ENCODE measurements around the gene VWA2.

Gene VWA2, protein sequence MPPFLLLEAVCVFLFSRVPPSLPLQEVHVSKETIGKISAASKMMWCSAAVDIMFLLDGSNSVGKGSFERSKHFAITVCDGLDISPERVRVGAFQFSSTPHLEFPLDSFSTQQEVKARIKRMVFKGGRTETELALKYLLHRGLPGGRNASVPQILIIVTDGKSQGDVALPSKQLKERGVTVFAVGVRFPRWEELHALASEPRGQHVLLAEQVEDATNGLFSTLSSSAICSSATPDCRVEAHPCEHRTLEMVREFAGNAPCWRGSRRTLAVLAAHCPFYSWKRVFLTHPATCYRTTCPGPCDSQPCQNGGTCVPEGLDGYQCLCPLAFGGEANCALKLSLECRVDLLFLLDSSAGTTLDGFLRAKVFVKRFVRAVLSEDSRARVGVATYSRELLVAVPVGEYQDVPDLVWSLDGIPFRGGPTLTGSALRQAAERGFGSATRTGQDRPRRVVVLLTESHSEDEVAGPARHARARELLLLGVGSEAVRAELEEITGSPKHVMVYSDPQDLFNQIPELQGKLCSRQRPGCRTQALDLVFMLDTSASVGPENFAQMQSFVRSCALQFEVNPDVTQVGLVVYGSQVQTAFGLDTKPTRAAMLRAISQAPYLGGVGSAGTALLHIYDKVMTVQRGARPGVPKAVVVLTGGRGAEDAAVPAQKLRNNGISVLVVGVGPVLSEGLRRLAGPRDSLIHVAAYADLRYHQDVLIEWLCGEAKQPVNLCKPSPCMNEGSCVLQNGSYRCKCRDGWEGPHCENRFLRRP

DNA sequence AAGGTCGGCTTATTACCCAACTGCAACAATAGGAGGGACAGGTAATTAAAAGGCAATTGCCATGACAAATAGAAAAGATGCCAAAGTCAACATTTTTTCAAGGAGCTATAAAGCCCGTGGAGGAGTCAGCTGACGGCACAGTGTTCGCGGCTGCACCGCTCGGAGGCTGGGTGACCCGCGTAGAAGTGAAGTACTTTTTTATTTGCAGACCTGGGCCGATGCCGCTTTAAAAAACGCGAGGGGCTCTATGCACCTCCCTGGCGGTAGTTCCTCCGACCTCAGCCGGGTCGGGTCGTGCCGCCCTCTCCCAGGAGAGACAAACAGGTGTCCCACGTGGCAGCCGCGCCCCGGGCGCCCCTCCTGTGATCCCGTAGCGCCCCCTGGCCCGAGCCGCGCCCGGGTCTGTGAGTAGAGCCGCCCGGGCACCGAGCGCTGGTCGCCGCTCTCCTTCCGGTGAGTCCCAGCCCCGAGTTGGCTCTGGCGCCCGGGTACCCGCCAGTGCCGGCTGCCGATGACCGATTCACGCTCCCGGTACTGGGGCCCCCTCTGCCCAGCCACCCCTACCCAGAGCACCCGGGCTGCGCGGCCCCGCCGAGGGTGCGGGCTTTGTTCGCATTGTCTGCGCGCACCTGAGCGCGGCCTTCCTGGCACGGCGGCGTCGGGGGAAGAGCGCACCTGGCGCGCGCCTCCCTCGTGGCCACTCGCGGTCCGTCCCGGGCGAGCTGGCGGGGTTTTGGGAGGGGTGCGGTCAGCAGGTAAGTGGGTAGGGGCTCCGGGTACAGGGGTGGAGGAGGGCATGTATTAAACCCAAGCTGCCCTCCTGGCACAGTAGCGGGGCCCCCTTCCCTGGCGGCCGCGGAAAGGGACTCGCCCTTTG lies at the start of gene VWA2:
Gene VWA2 (plus strand): TSS at position 138 of the 877 bp plus-strand sequence. CDS start 9,460 bp downstream, outside the sequence.
- peak; percentile 54 for DNase-seq

DNA sequence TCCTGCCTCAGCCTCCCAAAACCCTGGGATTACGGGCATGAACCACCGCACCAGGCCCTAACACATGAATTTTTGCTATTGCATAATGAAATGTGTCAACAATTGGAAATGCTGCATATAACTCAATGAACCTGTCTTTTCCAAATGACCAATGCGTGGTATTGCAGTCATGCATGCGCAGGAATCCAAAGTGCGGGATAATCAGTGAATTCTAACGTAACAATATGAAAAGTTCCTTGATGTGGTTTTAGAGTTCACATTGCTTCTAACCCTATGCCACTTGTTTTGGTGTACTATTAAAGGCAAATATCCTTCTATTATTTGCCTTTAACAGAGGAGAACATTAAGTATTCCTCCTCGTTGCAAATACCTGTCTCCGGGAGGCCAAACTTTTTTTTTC lies 49.4 kb upstream of the VWA2 start:
- no peak for DNase-seq

DNA sequence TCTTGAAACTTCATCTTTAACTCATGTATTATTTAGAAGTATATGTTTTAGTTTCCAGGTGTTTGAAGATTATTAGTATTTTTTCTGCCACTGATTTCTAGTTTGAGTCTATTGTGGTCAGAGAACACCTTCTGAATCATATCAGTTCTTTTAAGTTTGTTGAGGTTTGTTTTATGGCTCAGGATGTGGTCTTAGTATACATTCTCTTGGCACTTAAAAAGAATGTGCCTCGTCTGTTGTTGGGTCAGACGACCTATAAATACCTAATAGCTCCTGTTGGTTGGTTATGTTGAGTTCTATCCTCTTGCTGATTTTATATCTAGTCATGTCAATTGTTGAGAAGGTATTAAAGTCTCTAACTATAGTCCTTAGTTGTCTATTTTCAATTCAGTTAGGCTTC lies 44.0 kb upstream of the VWA2 start:
- DNase-seq = no peak

DNA sequence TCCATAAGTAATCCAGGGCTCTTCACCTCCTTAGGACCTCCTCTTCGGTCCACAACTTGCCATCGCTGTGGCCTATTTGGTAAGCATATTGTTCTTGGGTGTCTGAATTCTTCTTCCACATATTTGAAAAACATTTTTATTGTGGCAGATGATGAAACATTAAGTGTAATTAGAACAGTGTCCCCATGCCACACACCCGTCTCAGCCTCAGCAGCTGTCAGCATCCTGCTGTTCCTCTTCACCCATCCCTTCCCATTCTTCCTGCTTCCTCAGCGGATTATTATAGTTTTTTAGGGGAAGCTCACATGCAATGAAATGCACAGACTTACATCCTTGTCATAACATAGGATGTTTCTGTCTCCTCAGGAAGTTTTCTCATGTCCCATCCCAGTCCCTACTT lies 39.8 kb upstream of the VWA2 start:
- no peak for DNase-seq

DNA sequence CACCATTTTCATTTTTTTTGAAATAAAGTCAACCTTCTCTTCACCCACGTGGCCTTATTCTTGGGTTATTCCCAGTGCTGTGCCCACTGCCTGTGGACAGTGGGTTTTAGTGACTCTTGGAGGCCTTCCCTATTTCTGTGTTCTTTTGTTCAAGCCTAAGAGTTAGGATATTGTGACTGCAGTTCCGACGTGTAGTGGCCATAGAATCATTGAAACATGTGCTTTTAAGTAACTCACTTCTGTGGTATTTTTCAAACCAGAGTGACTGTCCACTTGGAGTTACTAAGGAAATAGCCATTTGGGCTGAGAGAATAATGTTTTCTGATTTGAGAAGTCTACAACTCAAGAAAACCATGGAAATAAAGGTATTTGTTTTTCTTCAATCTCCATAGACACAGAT lies 36.2 kb upstream of the VWA2 start:
- no peak for DNase-seq

DNA sequence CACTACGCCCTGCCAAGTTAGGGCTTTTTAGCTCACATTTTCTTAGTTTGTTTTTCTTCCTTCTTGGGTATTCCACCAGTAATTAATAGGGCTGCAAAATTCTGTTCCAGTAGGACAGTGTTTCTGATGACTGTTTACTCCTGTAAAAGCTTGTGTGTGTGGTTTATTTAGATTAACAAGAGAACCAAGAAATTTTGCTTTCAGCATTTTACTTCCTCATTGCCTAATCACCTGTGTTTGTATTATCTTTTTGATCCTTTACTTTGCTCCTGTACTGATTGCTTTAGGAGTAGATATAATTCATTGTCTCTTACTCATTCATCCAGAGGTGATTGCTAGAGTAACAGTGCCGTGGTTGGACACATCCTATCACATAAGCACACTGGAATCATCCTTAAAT lies 32.2 kb upstream of the VWA2 start:
- no peak for DNase-seq

DNA sequence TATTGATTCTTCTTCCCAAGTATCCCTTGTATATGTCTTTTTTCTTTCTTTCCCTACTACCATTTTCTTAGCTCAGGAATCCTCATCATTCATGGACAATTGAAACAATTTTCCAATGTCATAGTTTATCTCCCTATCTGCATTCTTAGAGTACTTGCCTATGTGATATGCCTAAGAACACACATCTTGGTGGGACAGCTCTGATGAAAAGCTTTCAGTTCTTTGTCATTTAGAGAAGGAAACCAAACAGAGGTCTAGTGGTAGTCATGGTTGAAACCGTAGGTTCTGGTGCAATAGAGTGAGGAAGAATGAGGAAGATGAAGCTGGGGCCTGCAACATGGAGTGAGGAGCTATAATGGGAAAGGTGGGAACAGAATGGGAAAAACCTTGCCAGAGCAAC lies 31.7 kb upstream of the VWA2 start:
- no peak for DNase-seq

DNA sequence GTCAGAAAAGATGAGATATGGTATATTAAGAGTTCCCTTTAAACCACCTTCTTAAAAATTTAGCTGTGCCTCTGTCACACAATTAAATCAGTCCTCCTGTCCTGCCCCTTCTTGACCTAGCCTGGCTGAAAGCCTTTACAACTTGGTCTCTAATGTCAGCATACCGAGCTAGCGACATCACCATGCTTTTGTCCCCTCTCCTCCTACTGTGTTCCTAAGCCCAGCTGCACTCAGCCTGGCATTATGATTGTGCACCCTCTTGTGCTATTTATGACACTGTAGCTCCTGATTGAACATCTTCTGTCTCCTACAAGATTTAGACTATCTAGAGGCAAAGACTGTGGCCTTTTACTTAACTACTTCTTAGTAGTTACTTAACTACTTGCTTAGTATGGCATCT lies 30.7 kb upstream of the VWA2 start:
- DNase-seq = no peak

DNA sequence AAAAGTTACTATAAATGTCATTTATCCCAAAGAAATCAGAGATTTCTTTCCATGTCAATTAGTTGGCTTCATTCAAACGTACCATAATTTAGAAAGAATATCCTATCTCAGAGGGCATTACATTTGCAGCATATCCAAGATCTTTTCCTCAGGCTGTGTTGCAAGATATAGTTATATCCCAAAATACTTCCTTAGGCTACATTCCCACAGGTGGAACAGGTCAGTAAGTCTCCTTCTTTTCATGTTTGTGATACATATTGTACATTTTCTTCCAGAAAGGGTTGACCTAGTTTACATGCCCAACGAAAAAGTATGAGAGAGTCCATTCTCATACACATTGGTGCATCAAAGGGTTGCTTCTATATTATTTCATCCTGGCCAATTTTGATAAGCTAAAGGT lies 26.9 kb upstream of the VWA2 start:
- no peak for DNase-seq

DNA sequence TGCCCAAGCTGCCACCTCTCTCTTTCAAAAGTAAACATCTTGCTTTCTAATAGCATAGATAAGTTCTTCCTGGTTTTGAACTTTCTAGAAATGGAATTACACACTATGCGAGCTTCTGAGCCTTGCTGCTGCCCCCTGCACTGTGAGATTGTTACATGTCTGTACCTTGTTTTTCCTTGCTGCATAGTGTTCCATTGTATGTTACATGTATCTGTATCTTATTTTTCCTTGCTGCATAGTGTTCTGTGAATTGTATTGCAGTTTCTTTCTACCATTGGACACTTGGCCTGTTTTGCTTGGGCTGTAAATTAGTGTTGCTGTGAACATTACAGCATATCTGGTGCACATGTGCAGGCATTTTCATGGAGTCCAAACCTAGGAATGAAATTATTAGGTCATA lies 24.0 kb upstream of the VWA2 start:
- no peak for DNase-seq

DNA sequence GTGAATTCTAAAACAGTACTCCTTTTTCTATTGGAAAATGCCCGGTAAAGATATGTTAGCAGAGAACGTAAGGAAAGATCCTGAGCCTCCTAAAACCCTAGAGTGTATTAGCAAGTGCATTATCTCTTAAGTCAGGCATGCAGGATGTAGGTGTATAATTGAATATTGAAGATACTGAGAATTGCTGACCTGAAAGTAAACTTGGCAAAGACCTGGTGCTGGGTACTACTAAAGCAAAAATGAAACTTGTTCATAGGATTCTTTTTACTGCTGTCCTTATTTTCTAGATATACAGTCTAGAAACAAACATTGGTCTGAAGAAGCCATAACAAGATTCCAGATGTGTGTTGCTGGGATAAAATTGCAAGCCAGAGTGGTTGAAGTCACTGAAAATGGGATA lies 18.8 kb upstream of the VWA2 start:
- DNase-seq = no peak

DNA sequence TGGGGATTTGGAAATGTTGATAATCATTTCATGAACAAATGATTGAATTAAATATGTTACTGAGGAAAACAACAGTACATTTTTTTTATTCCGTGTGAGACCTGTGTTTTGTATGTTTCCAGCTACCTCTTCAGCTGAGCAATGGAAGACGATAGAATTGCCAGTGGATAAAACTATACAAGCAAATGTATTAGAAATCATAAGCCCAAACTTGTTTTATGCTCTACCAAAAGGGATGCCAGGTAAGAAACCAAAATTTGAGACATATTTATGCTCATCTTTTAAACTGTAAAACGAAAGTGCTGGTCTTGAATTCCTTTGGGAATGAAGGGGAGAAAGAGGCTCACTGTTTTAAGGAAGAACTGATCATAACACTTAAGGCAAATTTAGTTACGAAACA lies 17.8 kb upstream of the VWA2 start:
- DNase-seq = no peak

DNA sequence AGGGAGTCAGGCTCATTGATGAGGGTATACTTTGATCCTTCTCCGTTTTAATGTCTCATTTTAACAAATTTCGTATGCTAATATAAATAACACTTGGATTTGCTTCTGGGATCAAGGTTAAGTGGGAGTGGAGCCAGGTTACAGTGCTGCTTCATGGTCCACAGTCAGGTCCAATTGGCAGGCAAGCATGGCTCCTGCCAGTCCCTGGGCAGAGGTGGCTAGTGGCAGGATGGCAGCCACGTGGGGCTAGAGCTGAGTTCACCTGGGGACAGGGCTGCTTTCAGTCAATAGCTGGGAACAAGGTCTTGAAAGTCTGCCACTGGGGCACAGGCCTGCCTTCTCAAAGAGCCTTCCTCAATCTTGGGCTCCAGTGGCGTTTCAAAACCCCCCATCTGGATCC lies 16.0 kb upstream of the VWA2 start:
- DNase-seq = no peak

DNA sequence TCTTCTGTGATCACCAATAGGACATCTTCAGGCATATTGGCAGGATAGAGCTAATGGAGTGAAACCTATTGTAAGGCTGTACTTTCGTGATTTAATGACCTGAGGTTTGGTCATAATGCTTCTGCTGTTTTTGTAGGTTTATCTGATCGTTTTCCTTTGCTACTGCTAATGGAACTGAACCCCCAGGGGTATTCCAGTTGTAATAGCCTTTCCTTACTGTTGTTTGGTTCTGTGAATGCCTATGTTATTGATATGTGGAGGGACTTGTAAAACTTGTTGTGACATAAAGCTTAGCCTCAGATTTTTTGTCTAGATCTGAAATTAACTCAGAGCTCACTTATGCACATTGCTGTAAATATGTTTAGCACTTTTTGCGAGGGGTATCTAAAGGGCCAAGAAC lies 10.9 kb upstream of the VWA2 start:
- DNase-seq = no peak

DNA sequence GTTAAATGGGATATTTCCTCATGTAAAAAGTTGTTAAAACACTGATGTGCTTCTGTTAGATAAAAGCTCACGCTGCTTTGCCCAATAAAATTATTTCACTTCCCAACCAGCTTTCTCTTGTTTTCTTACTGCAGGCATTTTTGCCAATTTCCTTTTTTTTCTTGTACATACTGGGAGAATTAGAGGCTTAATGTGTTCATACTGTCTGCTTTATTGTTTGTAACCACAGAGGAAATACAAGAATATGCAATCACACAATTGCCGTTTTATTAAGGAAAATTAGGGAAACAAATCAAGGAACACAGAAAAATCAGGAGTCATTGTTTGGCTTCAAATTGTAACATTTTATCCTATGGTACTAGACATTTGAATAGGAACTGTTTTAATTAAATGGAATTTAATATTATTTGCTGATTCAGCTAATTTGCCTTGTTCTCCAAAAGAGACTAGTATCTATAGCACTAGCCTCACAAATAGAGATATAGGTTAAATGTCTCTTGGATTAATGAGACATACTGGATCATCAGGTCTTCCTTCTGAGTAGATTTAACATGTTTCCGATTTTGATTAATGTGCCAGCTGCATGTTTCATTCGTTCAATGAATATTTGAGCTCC lies 6.4 kb upstream of the VWA2 start:
- no peak for DNase-seq

DNA sequence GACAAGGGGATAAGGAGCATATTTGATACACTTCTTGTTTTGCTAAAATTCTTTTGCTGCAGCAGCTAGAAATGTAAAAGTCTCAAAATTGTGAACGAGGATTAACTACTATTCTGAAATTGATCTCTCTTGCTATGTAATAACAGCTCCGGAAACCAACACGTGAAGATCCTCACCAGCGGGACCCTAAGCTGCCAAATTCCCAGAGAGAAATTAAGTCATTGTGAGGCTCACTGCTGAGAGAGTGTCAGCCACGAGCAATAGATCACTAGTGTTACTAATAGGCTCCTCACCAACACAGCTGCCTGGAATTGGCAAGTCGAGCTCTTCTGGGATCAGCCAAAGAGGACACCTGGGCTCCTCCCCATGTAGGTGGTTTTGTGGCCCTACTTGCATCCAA lies 5.6 kb upstream of the VWA2 start:
- no peak for DNase-seq

DNA sequence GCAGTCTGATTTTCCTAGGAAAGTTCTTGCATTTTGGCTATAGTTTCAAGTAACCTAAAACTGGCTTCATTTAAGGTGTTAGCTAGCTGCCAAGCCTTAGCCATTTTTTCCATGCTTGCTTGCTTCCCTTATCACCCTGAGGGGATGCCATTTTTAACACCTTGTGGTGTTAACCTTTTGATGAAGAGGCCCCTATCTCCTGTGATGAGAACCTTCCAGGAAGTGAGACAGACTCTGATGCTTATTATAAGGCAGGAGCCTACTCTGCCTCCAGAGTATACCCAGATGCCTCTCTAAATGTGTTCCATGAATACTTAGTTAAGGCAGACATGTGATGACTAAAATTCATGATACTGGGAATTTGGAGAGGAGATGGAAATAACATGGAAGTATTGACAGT lies 4.9 kb upstream of the VWA2 start:
- DNase-seq = no peak

DNA sequence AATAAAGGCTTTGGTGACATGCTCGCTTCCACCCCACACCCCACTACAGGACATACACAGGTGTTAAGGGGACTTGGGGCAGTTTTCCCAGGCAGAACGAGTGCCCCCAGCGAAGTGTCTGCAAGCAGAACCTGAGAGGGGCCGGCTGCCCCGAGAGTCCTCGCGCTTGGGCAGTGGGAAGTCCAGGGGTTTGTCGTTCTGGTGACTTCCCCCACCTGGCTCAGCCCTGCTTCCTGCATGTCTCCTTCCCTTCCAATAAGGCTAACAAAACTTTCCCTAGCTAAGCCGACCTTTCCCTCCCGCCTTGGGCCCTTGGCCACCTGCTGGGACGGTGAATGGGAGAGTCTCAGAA lies 916 bp downstream of the VWA2 start:
- DNase-seq = no peak

DNA sequence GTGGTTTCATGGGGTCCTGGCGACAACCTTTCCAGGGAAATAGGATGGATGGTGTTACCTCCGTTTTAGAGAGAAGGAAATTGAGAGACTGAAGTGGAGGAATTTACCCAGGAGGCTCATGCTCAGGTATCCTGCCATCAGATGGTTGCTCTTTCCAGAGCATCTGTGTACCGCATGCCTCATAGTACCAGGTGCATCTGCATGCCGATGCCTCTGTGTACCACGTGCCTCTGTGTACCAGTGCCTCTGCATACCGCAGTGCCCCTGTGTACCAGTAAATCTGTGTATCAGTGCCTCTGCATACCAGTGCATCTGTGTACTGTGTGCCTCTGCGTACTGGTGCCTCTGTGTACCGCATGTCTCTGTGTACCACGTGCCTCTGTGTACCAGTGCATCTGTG lies 3.2 kb downstream of the VWA2 start:
- no peak for DNase-seq

DNA sequence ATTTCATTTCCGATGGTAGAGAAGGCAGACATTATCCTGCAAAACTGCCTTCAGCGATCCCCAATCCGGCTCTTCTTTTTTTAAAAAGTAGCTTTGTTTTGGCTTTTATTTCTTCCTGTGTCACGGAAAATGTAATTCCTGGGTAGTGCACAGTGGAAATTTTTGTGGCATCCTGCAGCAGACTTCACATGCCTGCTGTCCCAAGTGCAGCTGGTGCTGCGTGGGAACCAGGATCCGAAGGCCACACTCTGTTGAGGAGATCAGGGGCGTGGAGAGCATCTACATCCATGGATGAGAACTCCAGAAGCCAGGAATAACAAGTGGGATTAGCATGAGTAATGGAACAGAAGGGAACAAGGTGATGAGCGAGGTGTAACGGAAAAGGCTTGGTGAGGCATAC lies 4.6 kb downstream of the VWA2 start:
- no peak for DNase-seq

DNA sequence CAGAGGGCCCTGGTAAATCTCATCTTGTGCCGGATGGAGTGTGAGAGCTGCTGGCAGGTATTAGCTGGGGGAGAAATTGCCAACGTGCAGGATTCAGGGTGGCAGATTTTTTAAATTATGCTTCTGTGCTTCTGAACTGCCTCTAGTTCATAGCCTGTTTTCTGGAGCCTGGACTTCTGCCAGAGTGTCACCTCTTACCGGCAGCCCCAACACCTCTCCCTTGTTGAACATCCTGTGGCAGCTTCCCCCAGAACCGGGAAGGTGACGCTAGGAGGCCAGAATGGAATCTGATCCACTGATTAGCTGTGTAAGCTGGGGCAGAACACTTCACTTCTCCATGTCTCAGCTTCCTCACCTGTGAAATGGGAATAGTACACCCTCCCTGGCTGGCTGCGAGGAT lies 5.1 kb downstream of the VWA2 start:
- no peak for DNase-seq

DNA sequence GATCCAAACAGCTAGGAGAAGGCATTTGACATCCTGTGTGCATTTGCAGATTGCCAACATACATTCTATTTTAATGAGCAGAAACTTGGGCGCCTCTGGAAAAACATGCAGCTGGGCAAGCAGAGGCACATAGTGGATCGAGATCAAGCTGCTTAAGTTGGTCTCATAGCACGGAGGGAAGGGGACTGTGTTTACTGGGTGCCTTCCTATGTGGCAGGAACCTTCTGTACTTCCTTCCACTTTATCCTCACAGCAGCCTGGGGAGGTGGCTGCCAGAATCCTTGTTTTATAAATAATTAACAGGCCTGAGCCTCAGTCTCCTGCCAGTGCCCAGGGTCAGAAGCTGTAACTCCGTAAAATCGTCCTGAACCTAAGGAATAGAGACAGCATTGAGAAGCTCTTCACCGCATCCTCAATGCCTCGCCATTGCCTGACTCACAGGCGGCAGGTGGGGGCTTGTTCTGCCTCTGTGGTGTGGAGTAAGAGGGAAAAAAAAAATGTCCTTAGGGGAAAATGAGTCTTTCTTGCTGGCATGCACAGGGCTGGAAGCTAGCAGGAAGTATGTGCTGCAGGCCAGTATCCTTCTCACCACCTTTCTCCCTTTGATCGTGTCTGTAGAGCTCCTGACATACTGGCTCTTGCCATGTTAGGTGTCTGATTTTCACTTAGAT lies 6.2 kb downstream of the VWA2 start:
- DNase-seq = no peak
